ENCODE measurements around the gene NMNAT3.

NMNAT3 gene

DNA sequence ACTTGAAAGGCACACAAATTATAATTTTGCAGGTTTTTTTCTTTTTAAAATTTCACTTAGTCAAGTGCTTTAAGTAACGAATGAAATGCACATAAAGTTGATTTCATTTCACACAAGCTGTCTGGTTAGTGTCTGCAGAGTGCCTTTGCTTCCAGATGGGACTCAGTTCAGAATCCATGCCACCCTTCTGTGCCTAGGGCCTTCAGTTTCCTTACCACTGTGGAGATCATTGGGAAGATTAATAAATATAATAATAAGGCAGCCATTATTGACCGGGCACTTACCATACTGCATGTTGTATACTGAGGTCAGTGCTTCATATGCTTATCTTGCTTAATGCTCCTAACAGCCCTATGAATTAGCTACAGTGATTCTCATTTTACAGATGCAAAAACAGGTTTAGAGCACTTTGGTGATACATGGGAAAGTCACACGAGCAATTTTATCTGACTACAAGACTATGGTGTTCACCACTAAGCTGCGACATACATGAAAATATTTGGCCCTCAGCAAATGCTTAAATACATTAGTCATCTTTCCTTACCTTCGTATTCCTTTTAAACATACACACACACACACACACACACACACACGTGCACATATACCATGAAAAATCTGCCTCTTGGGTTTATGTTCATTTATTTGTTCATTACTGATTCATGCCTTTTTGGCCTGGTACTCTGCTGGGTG, 3.1 kb downstream of the NMNAT3 start:
- DNase-seq, result no peak

DNA sequence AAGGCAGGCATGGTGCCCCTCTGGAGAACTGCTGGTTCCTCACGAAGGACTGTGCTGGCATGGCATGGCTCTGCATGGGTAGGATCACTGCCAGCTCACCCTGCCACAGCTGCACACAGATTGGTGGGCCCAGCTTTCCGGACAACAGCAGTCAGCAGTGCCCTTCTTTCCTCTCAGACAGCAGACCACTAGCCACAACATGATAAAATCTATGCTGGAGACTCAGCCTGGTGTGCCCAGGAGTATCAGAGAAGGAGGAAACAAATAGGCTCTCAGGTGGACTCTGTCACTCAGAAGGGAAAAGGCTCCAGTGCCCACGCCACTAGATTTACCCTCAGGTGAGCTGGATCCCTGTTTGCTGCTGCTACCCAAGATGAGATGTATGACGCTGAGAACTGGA, 4.9 kb downstream of the NMNAT3 start:
- DNase-seq, result no peak

DNA sequence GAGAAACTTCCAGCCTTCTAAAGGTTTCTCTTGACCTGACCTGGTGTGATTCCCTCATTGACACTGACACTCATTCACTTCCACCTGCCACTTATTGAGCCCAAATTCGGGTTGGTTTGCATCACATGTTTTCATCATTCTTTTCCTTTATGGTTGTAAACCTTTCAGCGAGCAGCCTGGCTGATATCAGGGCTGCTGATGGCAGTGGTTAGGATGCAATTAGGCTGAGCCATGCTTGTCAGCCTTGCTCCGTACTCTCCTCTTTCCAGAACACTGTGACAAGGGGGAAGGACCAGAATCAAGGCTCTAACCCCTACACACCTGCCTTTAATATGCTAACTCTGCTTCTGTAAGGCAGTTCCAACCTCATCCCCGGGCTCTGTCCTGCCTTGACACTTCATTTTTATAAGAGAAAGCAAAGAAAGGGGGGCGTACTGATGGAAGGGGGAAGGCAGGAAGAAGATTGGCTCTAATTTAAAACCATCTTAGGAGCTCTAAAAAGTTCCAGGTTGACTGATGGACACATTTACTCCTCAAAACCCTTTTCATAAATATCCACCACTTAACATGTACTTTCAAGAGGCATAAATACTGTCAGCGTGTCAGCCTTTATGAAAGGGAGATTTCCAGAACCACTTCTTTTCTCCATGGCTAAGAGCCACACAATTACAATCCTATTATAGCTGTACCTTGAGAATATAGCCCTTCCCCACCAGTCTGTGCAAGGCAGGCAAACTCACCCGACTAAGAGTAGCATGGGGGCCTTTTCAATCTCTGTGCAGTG, 5.7 kb downstream of the NMNAT3 start:
- no peak for DNase-seq

- DNase-seq, result no peak
These were observed 6.7 kb downstream of the NMNAT3 start for GRCh38 chr3:139671107-139671506.

DNA sequence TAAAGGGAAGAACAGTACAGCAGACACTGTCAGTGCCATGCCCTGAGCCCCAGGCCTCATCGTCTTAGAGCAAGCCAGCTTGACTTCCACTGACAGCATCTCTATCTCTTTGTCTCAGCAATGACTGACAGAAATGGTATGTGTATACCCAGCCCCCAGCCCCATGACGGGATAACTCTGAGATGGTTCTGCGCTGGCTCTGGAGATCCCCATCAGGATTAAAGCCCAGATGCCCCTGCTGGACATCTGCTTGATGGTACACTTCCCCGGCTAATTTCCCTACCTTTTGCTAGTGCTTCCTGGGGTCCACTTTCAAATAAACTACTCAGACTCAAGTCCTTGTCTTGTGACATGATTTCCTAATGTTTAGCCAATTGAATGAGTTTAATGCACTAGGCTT, 7.6 kb downstream of the NMNAT3 start:
- no peak for DNase-seq

DNA sequence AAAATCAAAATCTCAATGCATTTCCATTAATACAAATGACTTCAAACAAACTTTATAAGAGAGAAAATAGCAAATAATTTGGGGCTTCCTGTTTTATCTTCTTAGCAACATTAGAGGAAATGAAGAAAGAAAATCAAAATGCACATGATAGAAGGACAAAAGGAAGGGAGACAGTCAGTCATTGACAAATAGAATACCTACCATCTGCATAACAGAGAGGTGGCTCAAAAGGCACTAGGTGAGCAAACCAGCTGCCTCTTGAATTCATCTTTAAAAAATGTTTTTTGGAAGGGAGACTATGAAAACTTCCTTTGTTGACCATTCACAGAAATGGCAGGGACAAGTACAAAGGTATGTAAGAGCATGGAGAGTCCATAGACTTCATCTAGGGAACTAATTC, 9.4 kb downstream of the NMNAT3 start:
- DNase-seq, result no peak

GRCh38 chr3:139664958-139665357, 12.8 kb downstream of the NMNAT3 start:
- no peak for DNase-seq

- no peak for DNase-seq
These were observed 17.5 kb downstream of the NMNAT3 start for GRCh38 chr3:139660269-139660668.

GRCh38 chr3:139659511-139659910, 18.3 kb downstream of the NMNAT3 start:
- no peak for DNase-seq

DNA sequence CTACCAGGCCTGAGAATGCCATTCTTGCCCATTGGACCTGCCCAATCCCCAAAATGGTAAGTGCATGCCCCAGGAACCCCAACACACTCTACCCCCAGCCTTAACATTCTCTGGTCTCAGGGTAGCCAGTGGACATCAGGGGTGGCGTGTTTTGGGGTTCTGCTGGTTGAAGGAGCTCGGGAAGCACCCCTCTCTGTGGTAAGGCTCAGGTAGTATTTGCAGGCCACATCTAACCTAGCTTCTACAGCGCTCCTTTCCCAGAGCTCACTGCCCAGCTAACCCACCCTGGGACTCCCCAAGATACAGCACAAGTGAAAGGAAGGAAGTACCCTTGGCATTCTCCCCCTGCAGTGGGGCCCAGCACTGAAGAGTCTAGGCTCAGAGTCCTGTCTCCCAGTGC, 19.8 kb downstream of the NMNAT3 start:
- DNase-seq, result no peak

DNA sequence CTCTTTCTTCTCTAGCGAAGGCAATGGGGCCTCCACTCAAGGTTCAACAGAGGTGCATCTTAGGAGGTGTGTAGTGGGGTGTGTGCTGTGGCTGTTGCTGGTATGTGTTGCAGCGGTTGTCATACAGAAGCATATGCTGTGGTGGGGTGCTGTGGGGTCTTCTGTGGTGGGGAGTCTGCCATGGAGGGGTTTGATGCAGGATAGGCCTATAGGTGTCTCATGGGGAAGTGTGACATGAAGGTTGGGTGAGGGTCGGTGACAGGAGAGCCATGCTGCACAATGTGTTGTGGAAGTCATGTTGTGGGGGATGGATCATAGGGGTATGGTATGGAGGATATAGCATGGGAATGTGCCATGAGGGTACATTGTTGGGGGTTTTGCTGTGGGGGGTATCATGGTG, 20.3 kb downstream of the NMNAT3 start:
- no peak for DNase-seq

DNA sequence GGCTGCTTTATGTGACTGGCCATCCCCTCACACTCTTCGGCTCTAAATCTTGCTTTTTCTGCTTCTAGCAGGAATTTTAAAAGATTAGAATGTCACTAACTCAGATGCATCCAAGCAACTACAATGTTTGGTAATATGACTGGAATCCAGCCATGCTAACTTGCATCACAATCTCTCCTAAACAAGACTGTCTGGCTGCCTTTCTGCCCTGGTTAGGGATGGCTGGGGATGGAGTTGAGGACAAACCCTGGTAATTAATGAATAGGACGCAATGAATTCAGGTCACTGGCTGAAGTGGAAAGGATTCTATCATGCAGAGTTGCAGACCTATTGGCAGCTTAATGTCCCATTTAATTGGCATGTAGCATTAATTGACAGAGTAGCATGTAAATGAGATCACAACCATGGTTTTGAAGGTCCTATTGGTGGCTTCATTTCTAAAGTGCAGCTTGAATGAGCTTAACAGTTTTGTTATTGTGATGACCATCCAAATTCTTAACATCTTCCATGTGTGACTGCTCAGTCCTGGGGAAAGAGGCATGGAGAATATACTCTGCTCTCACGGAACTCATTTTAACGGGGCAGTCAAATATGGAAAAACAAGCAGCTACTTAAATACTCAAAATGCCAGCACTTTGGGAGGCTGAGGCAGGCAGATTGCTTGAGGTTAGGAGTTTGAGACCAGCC, 21.7 kb downstream of the NMNAT3 start:
- no peak for DNase-seq

GRCh38 chr3:139654637-139655365, 23.0 kb downstream of the NMNAT3 start:
- no peak for DNase-seq

DNA sequence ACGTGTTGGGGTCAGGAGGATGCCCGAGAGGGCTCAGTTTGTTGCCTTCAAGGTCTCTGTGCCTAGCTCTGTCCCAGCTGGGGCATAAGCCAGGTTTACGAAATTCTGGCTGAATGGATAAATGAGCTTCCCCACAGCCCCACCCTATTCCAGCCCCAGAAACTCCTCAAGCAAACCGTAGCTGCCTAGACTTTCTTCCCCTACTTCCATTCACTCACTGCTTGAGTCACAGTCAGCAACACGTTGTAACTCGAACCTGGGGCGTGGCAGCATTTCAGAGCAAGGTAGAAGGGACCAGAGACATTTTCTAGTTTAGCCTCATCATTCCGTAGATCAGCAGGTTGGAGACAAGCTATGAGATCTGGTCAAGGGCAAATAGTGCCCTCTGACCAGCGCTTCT, 24.2 kb downstream of the NMNAT3 start:
- no peak for DNase-seq

- no peak for DNase-seq
These were observed 25.2 kb downstream of the NMNAT3 start for GRCh38 chr3:139652561-139652960.

- DNase-seq, result no peak
These were observed 29.8 kb downstream of the NMNAT3 start for GRCh38 chr3:139647866-139648435.

- DNase-seq, result no peak
These were observed 31.3 kb downstream of the NMNAT3 start for GRCh38 chr3:139646512-139646911.

DNA sequence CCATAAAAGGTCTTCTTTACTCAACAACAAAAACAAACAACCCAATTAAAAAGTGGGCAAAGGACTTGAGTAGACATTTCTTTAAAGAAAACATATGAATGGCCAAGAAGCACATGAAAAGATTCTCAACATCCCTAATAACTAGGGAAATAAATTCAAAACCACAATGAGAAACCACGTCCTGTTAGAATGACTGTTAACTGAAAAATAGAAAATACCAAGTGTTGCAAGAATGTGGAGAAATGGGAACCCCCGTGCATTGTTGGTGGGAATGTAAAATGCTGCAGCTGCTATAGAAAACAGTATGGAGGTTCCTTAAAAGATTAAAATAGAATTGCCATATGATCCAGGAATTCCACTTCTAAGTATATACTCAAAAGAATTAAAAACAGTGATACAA, 34.8 kb downstream of the NMNAT3 start:
- no peak for DNase-seq

- DNase-seq, result no peak
These were observed 37.3 kb downstream of the NMNAT3 start for GRCh38 chr3:139640456-139640855.

DNA sequence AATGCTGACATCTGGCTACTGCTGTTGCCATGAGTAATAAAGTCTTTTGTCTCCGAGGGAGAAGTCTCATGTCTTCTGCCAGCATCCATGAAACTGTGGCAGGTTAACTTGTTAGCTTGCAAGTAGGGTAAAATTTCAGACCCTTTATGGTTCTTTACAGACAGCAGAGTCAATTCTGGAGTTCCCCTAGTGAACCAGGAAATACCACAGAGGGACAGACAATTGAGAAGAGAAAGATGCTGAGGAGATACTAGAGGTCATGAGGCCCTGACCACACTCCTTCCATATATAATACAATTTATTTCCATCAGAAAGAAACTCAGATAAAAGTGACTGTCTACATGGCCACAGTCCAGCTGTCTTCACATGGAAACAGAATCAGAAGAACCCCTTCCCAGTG, 38.1 kb downstream of the NMNAT3 start:
- no peak for DNase-seq

DNA sequence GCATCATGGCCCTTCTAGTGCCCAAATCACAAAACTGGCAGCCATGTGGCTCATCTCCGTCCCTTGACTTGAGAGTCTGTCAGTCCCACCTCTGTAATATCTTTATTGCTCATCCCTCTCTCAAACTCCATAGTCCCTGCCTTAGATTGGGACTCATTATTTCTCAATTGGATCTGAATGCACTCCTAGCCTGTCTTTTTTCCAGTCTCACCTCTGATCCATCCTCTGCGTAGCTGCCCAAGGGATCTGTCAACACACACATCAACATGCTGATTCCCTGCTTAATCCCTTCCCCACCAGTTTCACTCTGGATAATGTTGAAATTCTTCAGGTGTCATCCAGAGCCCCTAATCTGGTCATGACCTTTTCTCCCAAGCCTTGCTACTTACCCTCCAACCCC, 39.3 kb downstream of the NMNAT3 start:
- no peak for DNase-seq

DNA sequence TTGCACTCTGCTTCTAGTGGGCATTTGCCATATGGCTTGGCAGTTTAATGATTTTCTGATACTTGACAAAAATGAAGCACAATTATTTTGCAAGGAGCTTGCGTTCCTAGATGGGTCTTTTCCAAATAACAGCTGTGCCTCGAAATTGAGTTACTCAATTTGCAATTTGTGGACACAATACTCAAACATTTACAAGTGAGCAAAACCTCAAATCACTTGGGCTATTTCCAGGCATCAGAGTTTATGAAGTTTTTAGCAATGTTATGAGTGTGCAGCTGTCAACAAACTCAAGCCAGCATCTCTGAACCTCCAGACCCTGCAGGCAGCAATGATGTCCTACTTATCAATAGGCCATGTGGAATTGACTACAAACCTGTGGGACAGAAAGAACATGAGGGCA, 41.3 kb downstream of the NMNAT3 start:
- no peak for DNase-seq

- DNase-seq, result no peak
These were observed 43.6 kb downstream of the NMNAT3 start for GRCh38 chr3:139634111-139634635.

Data from midbrain (tissue), 1 donor.